MM.1S (cell line): ENCODE measurements around the gene HECTD4.

Experiments
- DNase-seq: peaks from one replicate; pipeline ENCODE4 v3.0.0-alpha.2; 2015
- H2AFZ ChIP-seq: fragments of 300-600 bp; sonication (generic); 2 replicates; pipeline ENCODE4 v1.6.0; 2016; ENCODE audit warnings: antibody characterized with exemption, low read length
- H3F3A ChIP-seq: fragments of 300-600 bp; sonication (generic); 2 replicates; pipeline ENCODE4 v1.6.1; 2016; ENCODE audit warnings: mild to moderate bottlenecking, antibody characterized with exemption, low read length, moderate library complexity, mixed read lengths; ENCODE audit not compliant: insufficient read depth
- H3K27ac ChIP-seq: fragments of 300-600 bp; sonication (generic); 2 replicates; pipeline ENCODE4 v1.5.1; 2016; ENCODE audit warnings: mild to moderate bottlenecking, low read length
- H3K27me3 ChIP-seq: fragments of 300-600 bp; sonication (generic); replicated peaks from 2 replicates; pipeline ENCODE4 v1.6.0; 2016; ENCODE audit warnings: low read length; ENCODE audit not compliant: insufficient read depth
- H3K36me3 ChIP-seq: fragments of 300-600 bp; sonication (generic); replicated peaks from 2 replicates; pipeline ENCODE4 v1.6.1; 2016; ENCODE audit warnings: mild to moderate bottlenecking, low read length, mixed read lengths; ENCODE audit not compliant: insufficient read depth
- H3K4me1 ChIP-seq: fragments of 300-600 bp; sonication (generic); 2 replicates; pipeline ENCODE4 v1.6.1; 2016; ENCODE audit warnings: low read length, mixed read lengths
- H3K4me2 ChIP-seq: fragments of 300-600 bp; sonication (generic); 2 replicates; pipeline ENCODE4 v1.6.0; 2016; ENCODE audit warnings: low read depth, low read length
- H3K4me3 ChIP-seq: fragments of 300-600 bp; sonication (generic); 2 replicates; pipeline ENCODE4 v1.5.1; 2016; ENCODE audit warnings: low read length, mixed read lengths
- H3K79me2 ChIP-seq: fragments of 300-600 bp; sonication (generic); 2 replicates; pipeline ENCODE4 v1.6.1; 2016; ENCODE audit warnings: mixed run types, low read length, mixed read lengths
- H3K9ac ChIP-seq: fragments of 300-600 bp; sonication (generic); 2 replicates; pipeline ENCODE4 v1.6.1; 2016; ENCODE audit warnings: low read length, mixed read lengths
- H3K9me2 ChIP-seq: fragments of 300-600 bp; sonication (generic); replicated peaks from 2 replicates; pipeline ENCODE4 v1.6.1; 2016; ENCODE audit warnings: mild to moderate bottlenecking, low read length, mixed read lengths; ENCODE audit not compliant: insufficient read depth
- H3K9me3 ChIP-seq: fragments of 300-600 bp; sonication (generic); replicated peaks from 2 replicates; pipeline ENCODE4 v1.6.1; 2016; ENCODE audit warnings: mild to moderate bottlenecking, low read length, mixed read lengths; ENCODE audit not compliant: insufficient read depth
- H4K20me1 ChIP-seq: fragments of 300-600 bp; sonication (generic); 2 replicates; pipeline ENCODE4 v1.6.1; 2016; ENCODE audit warnings: mild to moderate bottlenecking, low read length, moderate library complexity, mixed read lengths; ENCODE audit not compliant: insufficient read depth
- EZH2 ChIP-seq: fragments of 300-600 bp; sonication (generic); optimal IDR thresholded peaks from 2 replicates; pipeline ENCODE3; 2017; ENCODE audit warnings: low read depth, mild to moderate bottlenecking, antibody characterized with exemption, low read length, mixed read lengths
- EZH2phosphoT487 ChIP-seq: fragments of 300-600 bp; sonication (generic); IDR thresholded peaks from 2 replicates; pipeline ENCODE4 v1.6.1; 2018; ENCODE audit warnings: antibody characterized with exemption, low read length
- TF ChIP-seq, protein P1 (sequence below): fragments of 300-600 bp; sonication (generic); IDR thresholded peaks from 2 replicates; pipeline ENCODE4 v1.5.1; 2016; ENCODE audit warnings: antibody characterized with exemption, low read length, mixed read lengths

The HECTD4 gene

GRCh38 chr12:112367965-112368364 lies 14.3 kb downstream of the HECTD4 start:
- H3K9ac ChIP-seq, result no peak overlapping the region
- H3K36me3 ChIP-seq, result no peaks in the 10 kb centered on the region
- no peaks in the 10 kb centered on the region for H3K9me2 ChIP-seq
- no peak overlapping the region for H2AFZ ChIP-seq
- H3F3A ChIP-seq, result no peaks in the 10 kb centered on the region
- TF ChIP-seq, protein P1, sequence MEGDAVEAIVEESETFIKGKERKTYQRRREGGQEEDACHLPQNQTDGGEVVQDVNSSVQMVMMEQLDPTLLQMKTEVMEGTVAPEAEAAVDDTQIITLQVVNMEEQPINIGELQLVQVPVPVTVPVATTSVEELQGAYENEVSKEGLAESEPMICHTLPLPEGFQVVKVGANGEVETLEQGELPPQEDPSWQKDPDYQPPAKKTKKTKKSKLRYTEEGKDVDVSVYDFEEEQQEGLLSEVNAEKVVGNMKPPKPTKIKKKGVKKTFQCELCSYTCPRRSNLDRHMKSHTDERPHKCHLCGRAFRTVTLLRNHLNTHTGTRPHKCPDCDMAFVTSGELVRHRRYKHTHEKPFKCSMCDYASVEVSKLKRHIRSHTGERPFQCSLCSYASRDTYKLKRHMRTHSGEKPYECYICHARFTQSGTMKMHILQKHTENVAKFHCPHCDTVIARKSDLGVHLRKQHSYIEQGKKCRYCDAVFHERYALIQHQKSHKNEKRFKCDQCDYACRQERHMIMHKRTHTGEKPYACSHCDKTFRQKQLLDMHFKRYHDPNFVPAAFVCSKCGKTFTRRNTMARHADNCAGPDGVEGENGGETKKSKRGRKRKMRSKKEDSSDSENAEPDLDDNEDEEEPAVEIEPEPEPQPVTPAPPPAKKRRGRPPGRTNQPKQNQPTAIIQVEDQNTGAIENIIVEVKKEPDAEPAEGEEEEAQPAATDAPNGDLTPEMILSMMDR, result no peak
- TF ChIP-seq EZH2phosphoT487 (no peak), EZH2 (no peak)
- no peaks in the 10 kb centered on the region for H4K20me1 ChIP-seq
- H3K27ac ChIP-seq, result no peak overlapping the region
- DNase-seq, result no peak
- no peaks in the 10 kb centered on the region for H3K4me1 ChIP-seq
- H3K9me3 ChIP-seq, result no peaks in the 10 kb centered on the region
- no peaks in the 10 kb centered on the region for H3K27me3 ChIP-seq
- no peak overlapping the region for H3K4me3 ChIP-seq
- peaks cover 32% of the 10 kb centered on the region for H3K79me2 ChIP-seq
- H3K4me2 ChIP-seq, result no peak overlapping the region

- DNase-seq, result no peak
- no peak overlapping the region for H2AFZ ChIP-seq
- TF ChIP-seq, protein P1, result no peak
- TF ChIP-seq EZH2 (no peak), EZH2phosphoT487 (no peak)
- H3K4me3 ChIP-seq, result no peak overlapping the region
- H3K9ac ChIP-seq, result no peak overlapping the region
- no peaks in the 10 kb centered on the region for H3K36me3 ChIP-seq
- H3K79me2 ChIP-seq, result peaks cover 6% of the 10 kb centered on the region
- H3K4me2 ChIP-seq, result no peak overlapping the region
- no peaks in the 10 kb centered on the region for H4K20me1 ChIP-seq
- H3K9me2 ChIP-seq, result no peaks in the 10 kb centered on the region
- H3F3A ChIP-seq, result no peaks in the 10 kb centered on the region
- no peaks in the 10 kb centered on the region for H3K27me3 ChIP-seq
- H3K4me1 ChIP-seq, result no peaks in the 10 kb centered on the region
- no peak overlapping the region for H3K27ac ChIP-seq
- no peaks in the 10 kb centered on the region for H3K9me3 ChIP-seq
These were observed 19.9 kb downstream of the HECTD4 start for GRCh38 chr12:112362310-112362709.

DNA sequence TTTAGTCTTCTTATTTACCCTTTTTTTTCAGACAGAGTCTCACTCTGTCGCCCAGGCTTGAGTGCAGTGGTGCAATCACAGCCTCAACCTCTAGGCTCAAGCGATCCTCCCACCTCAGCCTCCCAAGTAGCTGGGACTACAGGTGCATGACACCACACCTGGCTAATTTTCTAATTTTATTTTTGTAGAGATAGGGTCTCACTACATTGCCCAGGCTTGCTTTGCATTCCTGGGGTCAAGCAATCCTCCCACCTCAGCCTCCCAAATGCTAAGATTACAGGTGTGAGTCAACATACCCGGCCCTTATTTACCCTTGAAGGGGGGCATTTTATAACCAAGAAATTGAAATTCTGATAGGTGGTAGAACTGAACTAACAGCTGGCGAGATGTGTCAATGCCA lies 21.0 kb downstream of the HECTD4 start:
- Histone ChIP-seq H3K79me2 (peaks cover 6% of the 10 kb centered on the region), H3K27me3 (no peaks in the 10 kb centered on the region), H3K4me3 (no peak overlapping the region), H3K36me3 (no peaks in the 10 kb centered on the region), H3K9me3 (no peaks in the 10 kb centered on the region), H3K9me2 (no peaks in the 10 kb centered on the region), H3K4me1 (no peaks in the 10 kb centered on the region), H3F3A (no peaks in the 10 kb centered on the region), H3K27ac (no peak overlapping the region), H4K20me1 (no peaks in the 10 kb centered on the region), H2AFZ (no peak overlapping the region), H3K4me2 (no peak overlapping the region), H3K9ac (no peak overlapping the region)
- no peak for TF ChIP-seq EZH2
- no peak for TF ChIP-seq EZH2phosphoT487
- TF ChIP-seq, protein P1, result no peak
- DNase-seq, result no peak
